ENCODE measurements around the gene SLC25A19. TPM values are rescaled to one million over a fixed set of nuclear protein-coding genes. Genes with fewer than 3 reads are reported as not detected.
"Not testable (repeated sequence)": the region's sequence is repeated elsewhere in the genome, so short reads cannot be mapped to it uniquely, and the experiment has no call there.

Gene SLC25A19
- polyA plus RNA-seq, 4 donors: 11.4 to 15.6 (median 12.7) TPM

DNA sequence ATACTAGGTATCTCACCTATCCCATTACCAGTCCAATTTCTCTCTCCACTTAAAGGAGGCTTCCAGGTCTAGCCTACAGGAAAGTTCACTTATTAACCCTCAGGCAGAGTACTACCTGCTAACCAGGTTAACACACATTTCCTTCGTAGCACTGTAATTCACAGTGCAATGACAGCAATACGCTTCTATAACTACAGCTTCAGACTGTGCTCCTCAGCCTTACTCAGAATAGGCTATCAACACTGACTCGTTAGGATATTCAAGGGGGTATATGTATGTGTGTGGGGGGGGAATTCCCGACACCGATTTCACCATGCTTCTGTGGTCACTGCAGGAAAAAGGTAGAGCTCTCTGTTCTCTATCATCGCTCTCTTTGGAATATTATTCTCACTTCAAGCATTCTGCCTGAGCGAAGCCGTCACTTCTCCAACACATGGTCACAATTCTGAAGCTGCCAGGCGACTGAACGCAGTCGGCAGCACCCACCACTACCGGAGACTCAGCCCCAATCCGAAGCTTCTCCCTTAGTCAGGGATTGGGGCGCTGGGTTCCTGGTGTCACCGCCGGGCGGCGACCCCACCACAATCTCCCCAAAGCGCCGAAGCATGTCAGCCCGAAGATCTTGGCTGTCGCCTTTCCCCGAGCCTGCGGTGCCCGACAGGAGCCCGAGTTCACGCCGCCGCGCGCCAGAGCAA lies 28.4 kb downstream of the SLC25A19 start:
- Histone ChIP-seq H3K27me3 (ENCODE audit: control insufficient read depth in 3 of 3, insufficient read depth in 3 of 3, low read length in 3 of 3) (no peaks in the 10 kb centered on the region), H3K4me3 (ENCODE audit: low read depth in 1 of 3, low read length in 3 of 3) (peak overlapping the region; percentile 84 to 94 (median 93)), H3K9me3 (ENCODE audit: control insufficient read depth in 2 of 2, insufficient read depth in 1 of 2, low read depth in 1 of 2, low read length in 1 of 2) (no peaks in the 10 kb centered on the region), H3K36me3 (ENCODE audit: control insufficient read depth in 3 of 3, insufficient read depth in 2 of 3, low read depth in 1 of 3, low read length in 3 of 3) (peaks cover 0 to 26% (median 4%) of the 10 kb centered on the region in 3 donors), H3K27ac (ENCODE audit: low read depth in 1 of 3, low read length in 2 of 3) (peak overlapping the region; percentile 81 to 99 (median 93)), H3K4me1 (ENCODE audit: control insufficient read depth in 3 of 3, insufficient read depth in 2 of 3, low read depth in 1 of 3, low read length in 2 of 3) (peaks cover 4 to 18% (median 9%) of the 10 kb centered on the region in 3 donors)
- FAIRE-seq (no peak), DNase-seq (peak in 1 of 2 donors; percentile 32)
- 0 to 1% (median 1%) methylated on average over 30 to 31 of the region's 31 CpGs for WGBS, 3 donors

- FAIRE-seq: not testable (repeated sequence)
- 23 to 51% (median 37%) methylated on average over 2 of the region's 2 CpGs for WGBS, 3 donors
These were observed 32.0 kb downstream of the SLC25A19 start for GRCh38 chr17:75257228-75257627.

GRCh38 chr17:75255954-75256698 lies 33.1 kb downstream of the SLC25A19 start:
- not testable (repeated sequence) for FAIRE-seq; H3K36me3 ChIP-seq (ENCODE audit: control insufficient read depth in 3 of 3, insufficient read depth in 2 of 3, low read depth in 1 of 3, low read length in 3 of 3); H3K4me3 ChIP-seq (ENCODE audit: low read depth in 1 of 3, low read length in 3 of 3); DNase-seq; H3K27me3 ChIP-seq (ENCODE audit: control insufficient read depth in 3 of 3, insufficient read depth in 3 of 3, low read length in 3 of 3); H3K27ac ChIP-seq (ENCODE audit: low read depth in 1 of 3, low read length in 2 of 3); H3K9me3 ChIP-seq (ENCODE audit: control insufficient read depth in 2 of 2, insufficient read depth in 1 of 2, low read depth in 1 of 2, low read length in 1 of 2); H3K4me1 ChIP-seq (ENCODE audit: control insufficient read depth in 3 of 3, insufficient read depth in 2 of 3, low read depth in 1 of 3, low read length in 2 of 3)
- WGBS, 3 donors: 70 to 81% (median 75%) methylated on average over 9 to 11 of the region's 11 CpGs

More at GRCh38 chr17:75257228-75257627, 32.0 kb downstream of the SLC25A19 start:
- H3K9me3 ChIP-seq (ENCODE audit: control insufficient read depth in 2 of 2, insufficient read depth in 1 of 2, low read depth in 1 of 2, low read length in 1 of 2); H3K4me1 ChIP-seq (ENCODE audit: control insufficient read depth in 3 of 3, insufficient read depth in 2 of 3, low read depth in 1 of 3, low read length in 2 of 3); DNase-seq; H3K36me3 ChIP-seq (ENCODE audit: control insufficient read depth in 3 of 3, insufficient read depth in 2 of 3, low read depth in 1 of 3, low read length in 3 of 3); H3K27ac ChIP-seq (ENCODE audit: low read depth in 1 of 3, low read length in 2 of 3); H3K27me3 ChIP-seq (ENCODE audit: control insufficient read depth in 3 of 3, insufficient read depth in 3 of 3, low read length in 3 of 3); H3K4me3 ChIP-seq (ENCODE audit: low read depth in 1 of 3, low read length in 3 of 3): not testable (repeated sequence)

- DNase-seq (no peak), FAIRE-seq (no peak)
- 85 to 89% (median 87%) methylated on average over 8 of the region's 8 CpGs for WGBS, 3 donors
- Histone ChIP-seq H3K36me3 (ENCODE audit: control insufficient read depth in 3 of 3, insufficient read depth in 2 of 3, low read depth in 1 of 3, low read length in 3 of 3) (peaks cover 0 to 18% (median 0%) of the 10 kb centered on the region in 3 donors), H3K27me3 (ENCODE audit: control insufficient read depth in 3 of 3, insufficient read depth in 3 of 3, low read length in 3 of 3) (no peaks in the 10 kb centered on the region), H3K4me1 (ENCODE audit: control insufficient read depth in 3 of 3, insufficient read depth in 2 of 3, low read depth in 1 of 3, low read length in 2 of 3) (peaks cover 0 to 2% (median 0%) of the 10 kb centered on the region in 3 donors), H3K4me3 (ENCODE audit: low read depth in 1 of 3, low read length in 3 of 3) (no peak overlapping the region), H3K27ac (ENCODE audit: low read depth in 1 of 3, low read length in 2 of 3) (no peak overlapping the region), H3K9me3 (ENCODE audit: control insufficient read depth in 2 of 2, insufficient read depth in 1 of 2, low read depth in 1 of 2, low read length in 1 of 2) (no peaks in the 10 kb centered on the region)
These were observed 37.0 kb downstream of the SLC25A19 start for GRCh38 chr17:75252039-75252816.

DNA sequence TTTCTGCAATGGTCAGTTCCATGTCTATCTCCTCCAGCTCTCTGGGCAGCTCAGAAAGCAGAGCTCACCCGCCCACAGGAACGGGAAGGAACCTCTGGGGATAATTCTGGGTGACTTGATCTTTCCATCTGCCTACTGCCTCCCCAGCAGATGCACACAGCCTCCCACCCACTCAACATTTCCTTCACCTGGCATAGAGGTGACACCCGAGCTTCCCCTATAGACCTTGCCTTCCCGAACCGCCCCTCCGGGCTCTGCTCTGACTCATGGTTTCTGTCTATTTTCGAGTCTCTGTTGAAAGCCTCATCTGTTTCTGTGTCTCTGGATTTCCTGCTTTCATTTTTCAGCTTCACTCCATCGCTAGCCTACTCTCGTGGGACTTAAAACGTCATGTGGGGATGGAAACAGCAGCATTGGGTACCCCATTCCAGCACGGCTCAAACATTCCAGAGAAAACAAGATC lies 39.2 kb downstream of the SLC25A19 start:
- peaks cover 0 to 36% (median 12%) of the 10 kb centered on the region in 3 donors for H3K36me3 ChIP-seq (ENCODE audit: control insufficient read depth in 3 of 3, insufficient read depth in 2 of 3, low read depth in 1 of 3, low read length in 3 of 3)
- H3K9me3 ChIP-seq (ENCODE audit: control insufficient read depth in 2 of 2, insufficient read depth in 1 of 2, low read depth in 1 of 2, low read length in 1 of 2): no peaks in the 10 kb centered on the region
- 47 to 67% (median 54%) methylated on average over 11 of the region's 11 CpGs for WGBS, 3 donors
- no peak overlapping the region for H3K4me3 ChIP-seq (ENCODE audit: low read depth in 1 of 3, low read length in 3 of 3)
- H3K27me3 ChIP-seq (ENCODE audit: control insufficient read depth in 3 of 3, insufficient read depth in 3 of 3, low read length in 3 of 3): no peaks in the 10 kb centered on the region
- DNase-seq: no peak
- FAIRE-seq: no peak
- H3K4me1 ChIP-seq (ENCODE audit: control insufficient read depth in 3 of 3, insufficient read depth in 2 of 3, low read depth in 1 of 3, low read length in 2 of 3): peaks cover 0 to 2% (median 0%) of the 10 kb centered on the region in 3 donors
- H3K27ac ChIP-seq (ENCODE audit: low read depth in 1 of 3, low read length in 2 of 3): peak overlapping the region in 1 of 3 donors; percentile 28

DNA sequence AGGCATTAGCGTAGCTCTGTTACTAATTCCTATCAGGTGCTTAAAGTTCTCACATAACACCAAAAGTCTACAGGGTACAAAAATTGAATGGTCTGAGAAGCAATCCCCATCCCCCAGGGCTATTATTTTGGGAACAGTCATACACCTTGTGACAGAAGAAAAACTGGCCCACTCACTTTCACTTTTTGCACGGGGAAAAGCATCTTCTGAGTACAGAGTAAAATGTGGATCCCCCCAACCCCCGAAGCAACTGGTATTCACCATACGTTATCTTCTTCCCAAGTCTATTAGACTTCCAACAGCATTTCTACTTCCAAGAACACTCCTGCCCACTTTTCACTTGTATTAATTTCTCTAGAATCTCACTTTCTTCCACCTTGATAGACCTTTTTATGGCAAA lies 39.7 kb downstream of the SLC25A19 start:
- Histone ChIP-seq H3K27me3 (ENCODE audit: control insufficient read depth in 3 of 3, insufficient read depth in 3 of 3, low read length in 3 of 3) (no peaks in the 10 kb centered on the region), H3K27ac (ENCODE audit: low read depth in 1 of 3, low read length in 2 of 3) (peak overlapping the region in 1 of 3 donors; percentile 28), H3K36me3 (ENCODE audit: control insufficient read depth in 3 of 3, insufficient read depth in 2 of 3, low read depth in 1 of 3, low read length in 3 of 3) (peaks cover 0 to 40% (median 12%) of the 10 kb centered on the region in 3 donors), H3K9me3 (ENCODE audit: control insufficient read depth in 2 of 2, insufficient read depth in 1 of 2, low read depth in 1 of 2, low read length in 1 of 2) (no peaks in the 10 kb centered on the region), H3K4me3 (ENCODE audit: low read depth in 1 of 3, low read length in 3 of 3) (no peak overlapping the region), H3K4me1 (ENCODE audit: control insufficient read depth in 3 of 3, insufficient read depth in 2 of 3, low read depth in 1 of 3, low read length in 2 of 3) (peaks cover 0 to 2% (median 0%) of the 10 kb centered on the region in 3 donors)
- FAIRE-seq: no peak
- WGBS, 3 donors: 64 to 79% (median 71%) methylated on average over 4 of the region's 4 CpGs
- DNase-seq: no peak

- Histone ChIP-seq H3K9me3 (ENCODE audit: control insufficient read depth in 2 of 2, insufficient read depth in 1 of 2, low read depth in 1 of 2, low read length in 1 of 2) (no peaks in the 10 kb centered on the region), H3K27me3 (ENCODE audit: control insufficient read depth in 3 of 3, insufficient read depth in 3 of 3, low read length in 3 of 3) (no peaks in the 10 kb centered on the region), H3K27ac (ENCODE audit: low read depth in 1 of 3, low read length in 2 of 3) (no peak overlapping the region), H3K4me3 (ENCODE audit: low read depth in 1 of 3, low read length in 3 of 3) (no peak overlapping the region), H3K4me1 (ENCODE audit: control insufficient read depth in 3 of 3, insufficient read depth in 2 of 3, low read depth in 1 of 3, low read length in 2 of 3) (peaks cover 0 to 2% (median under 1%) of the 10 kb centered on the region in 3 donors), H3K36me3 (ENCODE audit: control insufficient read depth in 3 of 3, insufficient read depth in 2 of 3, low read depth in 1 of 3, low read length in 3 of 3) (peaks cover 0 to 70% (median 29%) of the 10 kb centered on the region in 3 donors)
- FAIRE-seq (no peak), DNase-seq (no peak)
- 96 to 97% (median 96%) methylated on average over 12 of the region's 12 CpGs for WGBS, 3 donors
These were observed 42.8 kb downstream of the SLC25A19 start for GRCh38 chr17:75246404-75246803.

- 87 to 90% (median 89%) methylated on average over 6 of the region's 6 CpGs for WGBS, 3 donors
- no peak for DNase-seq
- no peak overlapping the region for H3K27ac ChIP-seq (ENCODE audit: low read depth in 1 of 3, low read length in 2 of 3)
- no peak overlapping the region for H3K4me3 ChIP-seq (ENCODE audit: low read depth in 1 of 3, low read length in 3 of 3)
- no peaks in the 10 kb centered on the region for H3K27me3 ChIP-seq (ENCODE audit: control insufficient read depth in 3 of 3, insufficient read depth in 3 of 3, low read length in 3 of 3)
- no peak for FAIRE-seq
- H3K4me1 ChIP-seq (ENCODE audit: control insufficient read depth in 3 of 3, insufficient read depth in 2 of 3, low read depth in 1 of 3, low read length in 2 of 3): peaks cover 0 to 13% (median 0%) of the 10 kb centered on the region in 3 donors
- no peaks in the 10 kb centered on the region for H3K9me3 ChIP-seq (ENCODE audit: control insufficient read depth in 2 of 2, insufficient read depth in 1 of 2, low read depth in 1 of 2, low read length in 1 of 2)
- peaks cover 2 to 83% (median 36%) of the 10 kb centered on the region in 3 donors for H3K36me3 ChIP-seq (ENCODE audit: control insufficient read depth in 3 of 3, insufficient read depth in 2 of 3, low read depth in 1 of 3, low read length in 3 of 3)
These were observed 44.2 kb downstream of the SLC25A19 start for GRCh38 chr17:75245011-75245410.

All from small intestine (tissue), 7 donors.